ENCODE data around the gene PODXL.

The PODXL gene

DNA sequence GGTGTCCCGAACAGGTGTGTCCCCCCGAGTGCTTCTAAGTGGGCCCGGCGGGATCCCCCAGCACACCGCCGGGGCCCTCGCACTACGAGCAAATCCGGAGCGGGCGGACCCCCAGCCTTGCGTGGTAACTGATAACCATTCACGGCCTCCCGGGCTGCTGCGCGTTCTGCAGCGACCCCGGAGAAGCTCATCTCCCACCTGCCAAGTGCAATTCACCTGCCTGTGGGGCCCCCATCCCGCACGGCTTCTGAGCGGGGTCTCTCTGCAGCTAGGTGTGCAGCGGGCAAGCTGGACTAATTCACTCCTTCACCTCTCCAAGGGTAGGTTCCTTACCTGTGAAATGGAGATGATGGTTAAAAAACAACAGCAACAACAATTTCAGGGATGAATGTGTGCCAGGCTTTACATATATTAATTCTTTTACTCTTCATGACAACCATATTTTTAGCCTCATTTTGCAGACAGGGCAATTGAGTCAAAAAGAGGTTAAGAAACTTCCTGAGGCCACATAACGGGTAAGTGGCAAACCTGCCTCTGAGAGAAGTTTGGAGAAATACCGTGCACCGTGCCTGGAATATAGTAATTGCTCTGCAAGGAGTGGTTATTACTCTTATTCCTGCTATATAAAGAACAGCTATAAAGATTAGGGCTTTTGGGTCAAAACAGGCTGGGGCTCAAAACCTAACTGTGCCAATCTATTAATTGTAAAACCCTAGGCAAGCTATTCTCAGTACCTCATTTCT lies 652 bp upstream of the PODXL start:
- H3K79me2 ChIP-seq (ENCODE audit: insufficient read depth, low read depth) = no peaks in the 10 kb centered on the region
- H3K27me3 ChIP-seq (ENCODE audit: insufficient read depth, low read depth) = no peaks in the 10 kb centered on the region
- H4K20me1 ChIP-seq (ENCODE audit: insufficient read depth) = no peaks in the 10 kb centered on the region
- H3K4me1 ChIP-seq (ENCODE audit: low read depth, poor library complexity, severe bottlenecking) = peaks cover 13% of the 10 kb centered on the region
- no peak overlapping the region for H3K4me3 ChIP-seq (IDR thresholded peaks at IDR 0.05; ENCODE audit: insufficient read depth, low read depth, low read length)
- H3K36me3 ChIP-seq (ENCODE audit: insufficient read depth) = no peaks in the 10 kb centered on the region
- TF ChIP-seq, protein P1, sequence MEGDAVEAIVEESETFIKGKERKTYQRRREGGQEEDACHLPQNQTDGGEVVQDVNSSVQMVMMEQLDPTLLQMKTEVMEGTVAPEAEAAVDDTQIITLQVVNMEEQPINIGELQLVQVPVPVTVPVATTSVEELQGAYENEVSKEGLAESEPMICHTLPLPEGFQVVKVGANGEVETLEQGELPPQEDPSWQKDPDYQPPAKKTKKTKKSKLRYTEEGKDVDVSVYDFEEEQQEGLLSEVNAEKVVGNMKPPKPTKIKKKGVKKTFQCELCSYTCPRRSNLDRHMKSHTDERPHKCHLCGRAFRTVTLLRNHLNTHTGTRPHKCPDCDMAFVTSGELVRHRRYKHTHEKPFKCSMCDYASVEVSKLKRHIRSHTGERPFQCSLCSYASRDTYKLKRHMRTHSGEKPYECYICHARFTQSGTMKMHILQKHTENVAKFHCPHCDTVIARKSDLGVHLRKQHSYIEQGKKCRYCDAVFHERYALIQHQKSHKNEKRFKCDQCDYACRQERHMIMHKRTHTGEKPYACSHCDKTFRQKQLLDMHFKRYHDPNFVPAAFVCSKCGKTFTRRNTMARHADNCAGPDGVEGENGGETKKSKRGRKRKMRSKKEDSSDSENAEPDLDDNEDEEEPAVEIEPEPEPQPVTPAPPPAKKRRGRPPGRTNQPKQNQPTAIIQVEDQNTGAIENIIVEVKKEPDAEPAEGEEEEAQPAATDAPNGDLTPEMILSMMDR (conservative IDR thresholded peaks at IDR 0.05; ENCODE audit: low read depth, low read length) = no peak
- peak overlapping the region; percentile 68 for H3K9ac ChIP-seq
- H2AFZ ChIP-seq (ENCODE audit: low read depth) = peak overlapping the region; percentile 99
- peak overlapping the region; percentile 90 for H3K4me2 ChIP-seq
- no peak overlapping the region for H3K27ac ChIP-seq

DNA sequence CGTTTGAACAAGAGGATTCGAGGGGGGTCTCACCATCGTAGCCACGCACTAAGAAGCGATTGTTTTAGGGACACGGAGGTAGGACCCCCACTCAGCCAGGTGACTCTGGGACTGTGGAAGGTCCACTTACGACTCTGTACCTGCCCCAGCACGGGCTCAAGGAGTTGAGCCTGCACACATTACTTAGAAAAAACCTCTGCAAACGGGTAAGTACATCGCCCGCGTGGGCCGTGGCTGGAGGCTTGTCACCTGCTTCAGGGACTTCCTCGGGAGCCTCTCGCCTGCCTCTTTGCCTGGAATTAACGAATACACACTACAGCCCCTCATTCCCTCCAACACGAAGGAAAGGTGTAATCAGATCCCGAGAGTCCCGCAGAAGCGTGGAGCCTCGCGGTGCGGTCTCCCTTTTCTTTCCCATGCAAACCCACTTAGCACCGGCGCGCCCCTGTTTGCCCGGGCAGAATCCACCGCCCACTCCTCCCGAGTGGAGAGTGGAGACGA lies 826 bp downstream of the PODXL start:
- Histone ChIP-seq H3K27me3 (ENCODE audit: insufficient read depth, low read depth) (no peaks in the 10 kb centered on the region), H3K36me3 (ENCODE audit: insufficient read depth) (no peaks in the 10 kb centered on the region), H2AFZ (ENCODE audit: low read depth) (peak overlapping the region; percentile 74), H3K27ac (no peak overlapping the region), H3K4me1 (ENCODE audit: low read depth, poor library complexity, severe bottlenecking) (peaks cover 13% of the 10 kb centered on the region), H3K9ac (peak overlapping the region; percentile 74), H4K20me1 (ENCODE audit: insufficient read depth) (no peaks in the 10 kb centered on the region), H3K4me2 (peak overlapping the region; percentile 98), H3K79me2 (ENCODE audit: insufficient read depth, low read depth) (no peaks in the 10 kb centered on the region), H3K4me3 (IDR thresholded peaks at IDR 0.05; ENCODE audit: insufficient read depth, low read depth, low read length) (no peak overlapping the region)
- TF ChIP-seq, protein P1 (conservative IDR thresholded peaks at IDR 0.05; ENCODE audit: low read depth, low read length) = no peak

DNA sequence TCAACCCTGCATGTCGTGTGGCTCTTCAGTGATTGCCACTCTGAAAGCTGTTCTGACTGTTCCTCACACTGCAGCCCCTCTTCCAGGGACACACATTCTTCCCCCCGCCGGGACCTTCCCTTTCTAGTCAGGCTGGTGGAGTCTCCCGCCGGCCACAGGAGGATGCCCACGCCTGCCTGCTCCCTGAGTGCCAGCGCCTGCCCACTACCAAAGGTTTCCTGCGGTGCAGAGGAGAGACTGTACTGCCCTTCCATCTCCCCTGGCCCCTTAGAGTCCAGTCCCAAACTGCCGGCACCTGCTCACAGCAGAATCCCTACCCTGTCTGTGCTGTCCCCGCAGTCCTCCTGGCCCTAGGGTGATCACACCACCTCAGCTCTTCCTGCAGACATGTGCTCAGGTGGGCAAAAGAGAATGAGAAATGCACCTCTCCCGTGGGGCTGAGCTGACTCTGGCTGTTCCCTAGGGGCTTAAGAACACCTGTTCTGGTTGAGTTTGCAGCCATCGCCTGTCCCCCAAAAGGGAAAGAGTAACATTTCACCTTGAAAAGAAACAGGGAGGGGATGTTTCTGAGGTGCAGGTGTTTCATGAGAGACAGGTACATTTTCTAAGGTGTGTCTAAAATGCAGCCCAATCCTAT lies 1.4 kb downstream of the PODXL start:
- peak overlapping the region; percentile 98 for H3K4me2 ChIP-seq
- H3K9ac ChIP-seq = no peak overlapping the region; the same call in 1 of the 2 replicates
- H3K27ac ChIP-seq = no peak overlapping the region
- no peak overlapping the region for H3K4me3 ChIP-seq (IDR thresholded peaks at IDR 0.05; ENCODE audit: insufficient read depth, low read depth, low read length)
- no peaks in the 10 kb centered on the region for H3K36me3 ChIP-seq (ENCODE audit: insufficient read depth)
- peak overlapping the region; percentile 74; the same call in 1 of the 2 replicates for H2AFZ ChIP-seq (ENCODE audit: low read depth)
- peaks cover 13% of the 10 kb centered on the region for H3K4me1 ChIP-seq (ENCODE audit: low read depth, poor library complexity, severe bottlenecking)
- H3K79me2 ChIP-seq (ENCODE audit: insufficient read depth, low read depth) = no peaks in the 10 kb centered on the region
- TF ChIP-seq, protein P1 (conservative IDR thresholded peaks at IDR 0.05; ENCODE audit: low read depth, low read length) = no peak
- no peaks in the 10 kb centered on the region for H4K20me1 ChIP-seq (ENCODE audit: insufficient read depth)
- no peaks in the 10 kb centered on the region for H3K27me3 ChIP-seq (ENCODE audit: insufficient read depth, low read depth)

DNA sequence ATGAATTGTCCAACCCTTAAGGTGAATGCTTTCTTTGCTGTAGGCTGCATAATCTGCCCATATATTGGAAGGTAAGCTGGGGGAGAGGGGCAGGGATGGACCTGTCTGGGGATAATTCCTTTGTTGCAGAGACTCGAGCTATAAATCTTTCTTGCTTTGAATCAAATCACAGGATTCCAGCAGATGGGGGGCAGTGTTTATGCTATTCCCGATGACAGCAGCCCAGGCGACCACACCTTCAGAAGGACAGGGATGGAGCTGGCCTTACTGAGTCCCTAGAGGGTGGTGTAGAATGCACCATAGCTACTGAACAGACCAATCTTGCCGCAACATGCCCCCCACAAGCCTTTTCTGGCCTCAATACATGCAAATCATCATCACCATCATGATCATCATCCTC lies 2.5 kb downstream of the PODXL start:
- no peak overlapping the region for H2AFZ ChIP-seq (ENCODE audit: low read depth)
- no peaks in the 10 kb centered on the region for H3K36me3 ChIP-seq (ENCODE audit: insufficient read depth)
- H3K4me3 ChIP-seq (IDR thresholded peaks at IDR 0.05; ENCODE audit: insufficient read depth, low read depth, low read length) = no peak overlapping the region

More for the DNA sequence above, 2.5 kb downstream of the PODXL start:
- H3K27ac ChIP-seq = no peak overlapping the region
- TF ChIP-seq, protein P1 (conservative IDR thresholded peaks at IDR 0.05; ENCODE audit: low read depth, low read length) = no peak
- no peaks in the 10 kb centered on the region for H4K20me1 ChIP-seq (ENCODE audit: insufficient read depth)
- H3K9ac ChIP-seq = no peak overlapping the region
- no peaks in the 10 kb centered on the region for H3K27me3 ChIP-seq (ENCODE audit: insufficient read depth, low read depth)
- H3K4me1 ChIP-seq (ENCODE audit: low read depth, poor library complexity, severe bottlenecking) = peaks cover 13% of the 10 kb centered on the region
- H3K79me2 ChIP-seq (ENCODE audit: insufficient read depth, low read depth) = no peaks in the 10 kb centered on the region
- no peak overlapping the region for H3K4me2 ChIP-seq

Measured in KMS-11 (cell line).